Kidney epithelial cell (primary cell): ENCODE measurements around the gene CD302. TPM values are rescaled to one million over a fixed set of nuclear protein-coding genes. Genes with fewer than 3 reads are reported as not detected.

Experiments used
- DNase-seq: peaks from one replicate; pipeline ENCODE4 v3.0.0-alpha.2; 2010; ENCODE audit warnings: low read depth
- H3K27me3 ChIP-seq: 2 replicates; pipeline ENCODE4 v1.6.0; 2011; ENCODE audit warnings: low read length; ENCODE audit not compliant: control insufficient read depth, insufficient read depth
- H3K36me3 ChIP-seq: 2 replicates; pipeline ENCODE4 v1.5.1; 2011; ENCODE audit warnings: low read length; ENCODE audit not compliant: control insufficient read depth, insufficient read depth
- H3K4me3 ChIP-seq: 2 replicates; pipeline ENCODE4 v1.5.1; 2011; ENCODE audit warnings: low read depth, mild to moderate bottlenecking, control low read depth, low read length
- CTCF ChIP-seq: IDR thresholded peaks from 2 replicates; pipeline ENCODE4 v1.5.1; 2011; ENCODE audit warnings: mild to moderate bottlenecking, moderate library complexity, low read length, control low read depth, inconsistent platforms; ENCODE audit not compliant: insufficient read depth, poor library complexity, severe bottlenecking
- total RNA-seq: library from RNA; depleted of rRNA; stranded (reverse); fragments of >200 nt; gene quantifications from 2 replicates; pipeline ENCODE4 v1.2.3, GENCODE V29; 2015

The CD302 gene
- total RNA-seq, 1 donor from 2014 or later, result 0.92 TPM

GRCh38 chr2:159798376-159798725, 343 bp upstream of the CD302 start:
- DNase-seq, result no peak
- no peak for TF ChIP-seq CTCF
- H3K27me3 ChIP-seq, result peaks cover 4% of the 10 kb centered on the region
- H3K4me3 ChIP-seq, result peak overlapping the region; percentile 82
- H3K36me3 ChIP-seq, result no peaks in the 10 kb centered on the region

- H3K4me3 ChIP-seq, result peak overlapping the region; percentile 82
- H3K36me3 ChIP-seq, result no peaks in the 10 kb centered on the region
- DNase-seq, result no peak
- TF ChIP-seq CTCF, result no peak
- H3K27me3 ChIP-seq, result peaks cover 4% of the 10 kb centered on the region
Observed at GRCh38 chr2:159797225-159797542, 824 bp downstream of the CD302 start.

- no peak for DNase-seq
- no peak overlapping the region for H3K4me3 ChIP-seq
- no peak for TF ChIP-seq CTCF
- peaks cover 4% of the 10 kb centered on the region for H3K27me3 ChIP-seq
- H3K36me3 ChIP-seq, result no peaks in the 10 kb centered on the region
Observed at GRCh38 chr2:159795841-159796690, 1.9 kb downstream of the CD302 start.

GRCh38 chr2:159793326-159793725, 4.7 kb downstream of the CD302 start:
- TF ChIP-seq CTCF, result no peak
- Histone ChIP-seq H3K4me3 (no peak overlapping the region), H3K27me3 (peaks cover 4% of the 10 kb centered on the region), H3K36me3 (no peaks in the 10 kb centered on the region)
- DNase-seq, result no peak

GRCh38 chr2:159792599-159792998, 5.4 kb downstream of the CD302 start:
- H3K27me3 ChIP-seq, result peaks cover 1% of the 10 kb centered on the region
- H3K36me3 ChIP-seq, result no peaks in the 10 kb centered on the region
- no peak overlapping the region for H3K4me3 ChIP-seq
- no peak for TF ChIP-seq CTCF
- no peak for DNase-seq

GRCh38 chr2:159792036-159792435, 6.0 kb downstream of the CD302 start:
- TF ChIP-seq CTCF, result no peak
- H3K36me3 ChIP-seq, result no peaks in the 10 kb centered on the region
- DNase-seq, result no peak
- H3K4me3 ChIP-seq, result no peak overlapping the region
- no peaks in the 10 kb centered on the region for H3K27me3 ChIP-seq
